Pancreas (tissue), 10 donors: ENCODE measurements around the gene FEM1C. TPM values are rescaled to one million over a fixed set of nuclear protein-coding genes. Genes with fewer than 3 reads are reported as not detected.

Source experiments
- ATAC-seq, 4 donors: fragments of 200-7000 bp; cut with Tn5 transposase; one replicate each; pipeline versions ENCODE4 v1.8.0 to v1.9.1; 2020; ENCODE audit warnings: mild to moderate bottlenecking in 4 of 4, moderate library complexity in 4 of 4
- DNase-seq, 6 donors: peaks; one replicate each; pipeline ENCODE4 v3.0.0-alpha.2; 2020
- FAIRE-seq: peaks from 2 replicates; lab custom pipeline; 2012; peaks lifted over from hg19 to GRCh38; lab: Jason Lieb, UNC
- H3K27ac ChIP-seq, 4 donors: fragments of 200-600 bp; sonication (generic); 1 replicate in 3 of 4; 2 replicates in 1 of 4; pipeline versions ENCODE4 v1.5.0 to v1.8.0; 2020
- H3K27me3 ChIP-seq, 4 donors: fragments of 200-600 bp; one replicate each; pipeline ENCODE4 v1.8.0; 2021
- H3K36me3 ChIP-seq, 3 donors: fragments of 200-600 bp; sonication (generic) in 1 of 3; one replicate each; pipeline versions ENCODE4 v1.5.0 to v1.8.0; 2020 to 2021
- H3K4me1 ChIP-seq, 3 donors: fragments of 200-600 bp; one replicate each; pipeline ENCODE4 v1.8.0; 2021
- H3K4me3 ChIP-seq, 4 donors: fragments of 200-600 bp; sonication (generic) in 2 of 4; one replicate each; pipeline versions ENCODE4 v1.5.0 to v1.8.0; 2020 to 2021
- H3K9me3 ChIP-seq, 4 donors: fragments of 200-600 bp; one replicate each; pipeline ENCODE4 v1.8.0; 2021
- WGBS, 2 donors: extraction: QIAGEN DNeasy Blood & Tissue Kit; methylation state at CpG; one replicate each; pipeline ENCODE4 v1.1.7; 2013; 5-methylcytosine and 5-hydroxymethylcytosine counted together
- intact Hi-C, 3 donors: fragments of 100-400 bp; cut with DNase I; formaldehyde crosslinking; loops; one replicate each; pipeline versions ENCODE4 v1.11.1 to v1.14.2; 2022
- polyA plus RNA-seq, 2 donors: library from polyadenylated mRNA; stranded (reverse); fragments of 200-250 nt; gene quantifications; one replicate each; pipeline ENCODE4 v1.2.3, GENCODE V29; 2013
- total RNA-seq, 6 donors: library from RNA; stranded (reverse); fragmentation: NEBNext Ultra II Directional in 4 of 6; extraction: Animal tissue kit (Norgen Biotek cat#: 25700) in 4 of 6; gene quantifications; one replicate each; pipeline versions ENCODE4 v1.2.1 to v1.2.4, GENCODE V29; 2021 to 2023
- TF ChIP-seq, protein P1 (sequence below), 4 donors: fragments of 200-600 bp; sonication (generic) in 3 of 4; IDR thresholded peaks; one replicate each; pipeline versions ENCODE4 v1.5.0 to v1.8.0; 2021; ENCODE audit warnings: antibody characterized with exemption in 4 of 4
- donor health status: healthy with polysubstance abuse.
- donor health status: DM: no; HTN: no; CAD: no; lungs with moderate emphysema.
- donor health status: DM: no; HTN: no; CAD: no.
- donor health status: control.
- donor health status: control.
- donor health status: Bipolar disorder and iron deficiency.
- donor health status: DM: yes; HTN: yes; CAD: no.
- donor health status: DM: no; HTN: no; CAD: no.
- donor health status: DM: no; HTN: no; CAD: no.
- donor health status: DM: yes; HTN: yes; CAD: no.

The FEM1C gene
- total and polyA plus RNA-seq, 8 donors = 3.2 to 11.2 (median 7.6) TPM

DNA sequence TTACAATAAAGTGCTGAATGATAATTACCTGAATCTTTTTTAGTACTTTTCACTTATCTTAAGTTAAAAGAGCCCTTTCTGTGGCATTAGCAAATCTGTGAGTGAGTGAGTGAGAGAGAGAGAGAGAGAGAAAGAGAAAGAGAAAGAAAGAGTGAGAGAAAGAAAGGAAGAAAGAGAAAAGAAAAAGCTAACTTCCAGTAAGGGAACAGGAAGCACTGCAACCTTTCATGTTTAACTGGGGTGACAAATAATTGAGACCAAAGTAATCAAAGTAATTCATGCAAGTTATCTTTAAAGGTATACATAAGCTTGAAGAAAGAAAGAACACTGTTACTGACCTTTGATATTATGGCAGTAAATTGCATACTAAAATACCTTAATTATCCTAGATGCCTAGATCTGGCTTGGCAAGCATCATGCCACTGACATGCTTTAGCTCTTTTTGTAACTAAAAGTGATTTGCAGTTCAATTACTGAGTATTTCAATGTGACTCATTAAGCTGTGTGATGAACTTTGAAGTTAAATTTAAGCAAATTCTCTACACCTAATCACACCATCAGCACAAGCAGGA, 21.7 kb downstream of the FEM1C start:
- DNase-seq (no peak), ATAC-seq (no peak), FAIRE-seq (peak; percentile 61)
- H3K4me1 ChIP-seq = peaks cover 6 to 11% (median 8%) of the 10 kb centered on the region in 3 donors
- intact Hi-C loops = no loop called here
- TF ChIP-seq, protein P1, sequence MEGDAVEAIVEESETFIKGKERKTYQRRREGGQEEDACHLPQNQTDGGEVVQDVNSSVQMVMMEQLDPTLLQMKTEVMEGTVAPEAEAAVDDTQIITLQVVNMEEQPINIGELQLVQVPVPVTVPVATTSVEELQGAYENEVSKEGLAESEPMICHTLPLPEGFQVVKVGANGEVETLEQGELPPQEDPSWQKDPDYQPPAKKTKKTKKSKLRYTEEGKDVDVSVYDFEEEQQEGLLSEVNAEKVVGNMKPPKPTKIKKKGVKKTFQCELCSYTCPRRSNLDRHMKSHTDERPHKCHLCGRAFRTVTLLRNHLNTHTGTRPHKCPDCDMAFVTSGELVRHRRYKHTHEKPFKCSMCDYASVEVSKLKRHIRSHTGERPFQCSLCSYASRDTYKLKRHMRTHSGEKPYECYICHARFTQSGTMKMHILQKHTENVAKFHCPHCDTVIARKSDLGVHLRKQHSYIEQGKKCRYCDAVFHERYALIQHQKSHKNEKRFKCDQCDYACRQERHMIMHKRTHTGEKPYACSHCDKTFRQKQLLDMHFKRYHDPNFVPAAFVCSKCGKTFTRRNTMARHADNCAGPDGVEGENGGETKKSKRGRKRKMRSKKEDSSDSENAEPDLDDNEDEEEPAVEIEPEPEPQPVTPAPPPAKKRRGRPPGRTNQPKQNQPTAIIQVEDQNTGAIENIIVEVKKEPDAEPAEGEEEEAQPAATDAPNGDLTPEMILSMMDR (IDR thresholded peaks at IDR 0.05) = no peak
- no peak overlapping the region for H3K4me3 ChIP-seq
- H3K27ac ChIP-seq = no peak overlapping the region
- H3K36me3 ChIP-seq = peaks cover 0 to 20% (median 6%) of the 10 kb centered on the region in 3 donors
- H3K9me3 ChIP-seq = no peaks in the 10 kb centered on the region
- no peaks in the 10 kb centered on the region for H3K27me3 ChIP-seq

GRCh38 chr5:115520191-115520590, 24.4 kb downstream of the FEM1C start:
- TF ChIP-seq, protein P1 (IDR thresholded peaks at IDR 0.05) = no peak

GRCh38 chr5:115516372-115516771, 28.2 kb downstream of the FEM1C start:
- TF ChIP-seq, protein P1 (IDR thresholded peaks at IDR 0.05) = no peak
- no peak for FAIRE-seq
- DNase-seq = no peak
- WGBS, 2 donors = 70 to 92% methylated on average over 1 of the region's 1 CpG
- Histone ChIP-seq H3K4me1 (no peaks in the 10 kb centered on the region), H3K36me3 (no peaks in the 10 kb centered on the region), H3K4me3 (no peak overlapping the region), H3K27ac (no peak overlapping the region), H3K27me3 (no peaks in the 10 kb centered on the region), H3K9me3 (no peaks in the 10 kb centered on the region)
- intact Hi-C loops = no loop called here
- peak in 1 of 4 donors; percentile 59 for ATAC-seq

More at GRCh38 chr5:115520191-115520590, 24.4 kb downstream of the FEM1C start:
- Histone ChIP-seq H3K9me3 (no peaks in the 10 kb centered on the region), H3K27me3 (no peaks in the 10 kb centered on the region), H3K4me1 (peaks cover 0 to 6% (median 0%) of the 10 kb centered on the region in 3 donors), H3K36me3 (peaks cover 0 to 16% (median 6%) of the 10 kb centered on the region in 3 donors), H3K4me3 (no peak overlapping the region), H3K27ac (no peak overlapping the region)
- DNase-seq = no peak
- intact Hi-C loops = no loop called here
- no peak for FAIRE-seq
- no peak for ATAC-seq
- 93 to 96% methylated on average over 2 of the region's 2 CpGs for WGBS, 2 donors

GRCh38 chr5:115514220-115514619, 30.4 kb downstream of the FEM1C start:
- Histone ChIP-seq H3K4me3 (no peak overlapping the region), H3K4me1 (no peaks in the 10 kb centered on the region), H3K27ac (no peak overlapping the region), H3K9me3 (no peaks in the 10 kb centered on the region), H3K36me3 (no peaks in the 10 kb centered on the region), H3K27me3 (no peaks in the 10 kb centered on the region)
- intact Hi-C loops = no loop called here
- no peak for FAIRE-seq
- TF ChIP-seq, protein P1 (IDR thresholded peaks at IDR 0.05) = no peak
- WGBS, 2 donors = 88 to 96% methylated on average over 5 of the region's 5 CpGs
- DNase-seq = no peak
- ATAC-seq = no peak

DNA sequence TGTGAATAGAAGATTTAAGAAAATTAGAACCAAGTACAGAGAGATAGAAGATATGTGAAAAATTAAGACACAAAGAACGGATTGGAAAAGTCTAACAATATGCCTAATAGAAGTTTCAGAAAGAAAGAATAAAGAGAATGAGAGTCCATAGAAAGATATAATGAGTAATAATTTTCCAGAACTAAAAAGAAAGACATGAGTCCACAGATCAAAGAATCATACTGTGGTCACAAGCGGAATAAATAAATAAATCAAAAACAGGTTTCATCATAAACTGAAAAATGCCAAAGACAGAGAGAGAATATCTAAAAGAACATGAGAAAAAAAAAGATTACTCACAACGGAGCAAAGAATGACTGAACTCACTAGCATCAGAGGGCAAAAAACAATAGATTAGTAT, 32.9 kb downstream of the FEM1C start:
- Histone ChIP-seq H3K36me3 (no peaks in the 10 kb centered on the region), H3K4me1 (no peaks in the 10 kb centered on the region), H3K4me3 (no peak overlapping the region), H3K27ac (no peak overlapping the region), H3K9me3 (no peaks in the 10 kb centered on the region), H3K27me3 (no peaks in the 10 kb centered on the region)
- intact Hi-C loops = no loop called here
- DNase-seq (no peak), FAIRE-seq (no peak), ATAC-seq (no peak)
- WGBS, 2 donors = 86 to 96% methylated on average over 3 of the region's 3 CpGs
- TF ChIP-seq, protein P1 (IDR thresholded peaks at IDR 0.05) = no peak
